ENCODE data around the gene ETNPPL. TPM values are rescaled to one million over a fixed set of nuclear protein-coding genes. Genes with fewer than 3 reads are reported as not detected.
"Not testable (repeated sequence)": the region's sequence is repeated elsewhere in the genome, so short reads cannot be mapped to it uniquely, and the experiment has no call there.

ETNPPL gene
- total RNA-seq, 4 donors from 2014 or later: not detected

GRCh38 chr4:108729731-108730130, 33.1 kb downstream of the ETNPPL start:
- Histone ChIP-seq H3K27me3 (no peaks in the 10 kb centered on the region), H3K9me3 (peaks cover 0 to 6% (median 0%) of the 10 kb centered on the region in 4 donors), H3K36me3 (no peaks in the 10 kb centered on the region), H3K4me3 (no peak overlapping the region), H3K27ac (no peak overlapping the region), H3K4me1 (no peaks in the 10 kb centered on the region)
- no peak for TF ChIP-seq CTCF (IDR thresholded peaks at IDR 0.05)
- no peak for TF ChIP-seq POLR2A (IDR thresholded peaks at IDR 0.05)
- DNase-seq: no peak

- no peak for DNase-seq
- Histone ChIP-seq H3K27me3 (no peaks in the 10 kb centered on the region), H3K36me3 (no peaks in the 10 kb centered on the region), H3K27ac (no peak overlapping the region), H3K9me3 (peaks cover 0 to 6% (median 0%) of the 10 kb centered on the region in 4 donors), H3K4me1 (no peaks in the 10 kb centered on the region), H3K4me3 (no peak overlapping the region)
- TF ChIP-seq CTCF (IDR thresholded peaks at IDR 0.05) (no peak), POLR2A (IDR thresholded peaks at IDR 0.05) (no peak)
Measured at GRCh38 chr4:108725457-108725856, 37.4 kb downstream of the ETNPPL start.

- H3K27me3 ChIP-seq: no peaks in the 10 kb centered on the region
- H3K36me3 ChIP-seq: no peaks in the 10 kb centered on the region
- no peak overlapping the region for H3K4me3 ChIP-seq
- H3K9me3 ChIP-seq: no peaks in the 10 kb centered on the region
- no peak for DNase-seq
- no peak for TF ChIP-seq CTCF (IDR thresholded peaks at IDR 0.05)
- TF ChIP-seq POLR2A (IDR thresholded peaks at IDR 0.05): no peak
- no peak overlapping the region for H3K27ac ChIP-seq
- H3K4me1 ChIP-seq: no peaks in the 10 kb centered on the region
Measured at GRCh38 chr4:108717386-108717785, 45.5 kb downstream of the ETNPPL start.

- Histone ChIP-seq H3K27me3 (no peaks in the 10 kb centered on the region), H3K27ac (no peak overlapping the region), H3K4me1 (no peaks in the 10 kb centered on the region), H3K4me3 (no peak overlapping the region), H3K9me3 (no peaks in the 10 kb centered on the region), H3K36me3 (no peaks in the 10 kb centered on the region)
- no peak for TF ChIP-seq CTCF (IDR thresholded peaks at IDR 0.05)
- no peak for TF ChIP-seq POLR2A (IDR thresholded peaks at IDR 0.05)
- DNase-seq: no peak
Measured at GRCh38 chr4:108716340-108716739, 46.5 kb downstream of the ETNPPL start.

- H3K36me3 ChIP-seq: no peaks in the 10 kb centered on the region
- no peak overlapping the region for H3K4me3 ChIP-seq
- no peak for TF ChIP-seq CTCF (IDR thresholded peaks at IDR 0.05)
- no peak for TF ChIP-seq POLR2A (IDR thresholded peaks at IDR 0.05)
- no peak for DNase-seq
- H3K9me3 ChIP-seq: no peaks in the 10 kb centered on the region
- H3K27ac ChIP-seq: no peak overlapping the region
- no peaks in the 10 kb centered on the region for H3K4me1 ChIP-seq
- H3K27me3 ChIP-seq: no peaks in the 10 kb centered on the region
Measured at GRCh38 chr4:108714880-108715279, 48.0 kb downstream of the ETNPPL start.

- not testable (repeated sequence) for H3K36me3 ChIP-seq, H3K27ac ChIP-seq, DNase-seq
Measured at GRCh38 chr4:108710578-108710977, 52.3 kb downstream of the ETNPPL start.

More at GRCh38 chr4:108710578-108710977, 52.3 kb downstream of the ETNPPL start:
- not testable (repeated sequence) for H3K4me1 ChIP-seq, H3K9me3 ChIP-seq, H3K4me3 ChIP-seq, H3K27me3 ChIP-seq

All from Peyer's patch (tissue), 4 donors.